MM.1S (cell line): ENCODE measurements around the gene SLC39A8.

ENCODE experiments used
- EZH2 ChIP-seq: fragments of 300-600 bp; sonication (generic); optimal IDR thresholded peaks from 2 replicates; pipeline ENCODE3; 2017; ENCODE audit warnings: low read depth, mild to moderate bottlenecking, antibody characterized with exemption, low read length, mixed read lengths
- EZH2phosphoT487 ChIP-seq: fragments of 300-600 bp; sonication (generic); IDR thresholded peaks from 2 replicates; pipeline ENCODE4 v1.6.1; 2018; ENCODE audit warnings: antibody characterized with exemption, low read length
- TF ChIP-seq, protein P1 (sequence below): fragments of 300-600 bp; sonication (generic); IDR thresholded peaks from 2 replicates; pipeline ENCODE4 v1.5.1; 2016; ENCODE audit warnings: antibody characterized with exemption, low read length, mixed read lengths

DNA sequence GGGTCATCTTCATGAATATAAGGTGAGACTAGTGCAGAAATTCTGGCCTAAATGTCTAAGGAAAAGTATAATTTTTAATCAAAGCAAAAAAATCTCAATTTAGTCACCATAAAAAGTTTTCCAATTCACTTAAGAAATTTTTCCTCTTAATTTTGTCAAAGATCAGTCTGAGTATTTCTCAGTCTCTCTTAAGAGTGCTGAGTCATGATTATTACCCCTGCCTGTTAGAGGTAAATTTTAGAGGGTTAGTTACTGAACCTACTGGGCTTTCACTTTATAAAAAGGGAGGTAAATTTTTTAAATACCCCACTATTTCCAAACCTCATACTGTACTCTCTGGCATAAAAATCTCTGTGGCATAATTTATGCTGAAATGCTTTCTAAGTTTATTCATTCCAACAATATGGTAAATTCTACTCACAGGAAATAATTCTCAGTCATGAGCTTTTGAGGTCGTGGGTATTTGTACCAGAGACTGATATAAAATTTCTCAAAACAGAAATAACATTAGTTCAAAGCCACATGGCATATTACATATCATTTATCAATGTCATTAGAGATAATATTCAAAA, 122.4 kb downstream of the SLC39A8 start:
- TF ChIP-seq EZH2 (no peak), EZH2phosphoT487 (no peak)
- TF ChIP-seq, protein P1, sequence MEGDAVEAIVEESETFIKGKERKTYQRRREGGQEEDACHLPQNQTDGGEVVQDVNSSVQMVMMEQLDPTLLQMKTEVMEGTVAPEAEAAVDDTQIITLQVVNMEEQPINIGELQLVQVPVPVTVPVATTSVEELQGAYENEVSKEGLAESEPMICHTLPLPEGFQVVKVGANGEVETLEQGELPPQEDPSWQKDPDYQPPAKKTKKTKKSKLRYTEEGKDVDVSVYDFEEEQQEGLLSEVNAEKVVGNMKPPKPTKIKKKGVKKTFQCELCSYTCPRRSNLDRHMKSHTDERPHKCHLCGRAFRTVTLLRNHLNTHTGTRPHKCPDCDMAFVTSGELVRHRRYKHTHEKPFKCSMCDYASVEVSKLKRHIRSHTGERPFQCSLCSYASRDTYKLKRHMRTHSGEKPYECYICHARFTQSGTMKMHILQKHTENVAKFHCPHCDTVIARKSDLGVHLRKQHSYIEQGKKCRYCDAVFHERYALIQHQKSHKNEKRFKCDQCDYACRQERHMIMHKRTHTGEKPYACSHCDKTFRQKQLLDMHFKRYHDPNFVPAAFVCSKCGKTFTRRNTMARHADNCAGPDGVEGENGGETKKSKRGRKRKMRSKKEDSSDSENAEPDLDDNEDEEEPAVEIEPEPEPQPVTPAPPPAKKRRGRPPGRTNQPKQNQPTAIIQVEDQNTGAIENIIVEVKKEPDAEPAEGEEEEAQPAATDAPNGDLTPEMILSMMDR, result no peak
